ENCODE measurements around the gene GLDN. TPM values are rescaled to one million over a fixed set of nuclear protein-coding genes. Genes with fewer than 3 reads are reported as not detected.
A peak's percentile ranks its signal among the peaks of the same experiment; 100 is the strongest.

The GLDN gene
- polyA plus RNA-seq, 1 experiment, result 0.25 TPM

DNA sequence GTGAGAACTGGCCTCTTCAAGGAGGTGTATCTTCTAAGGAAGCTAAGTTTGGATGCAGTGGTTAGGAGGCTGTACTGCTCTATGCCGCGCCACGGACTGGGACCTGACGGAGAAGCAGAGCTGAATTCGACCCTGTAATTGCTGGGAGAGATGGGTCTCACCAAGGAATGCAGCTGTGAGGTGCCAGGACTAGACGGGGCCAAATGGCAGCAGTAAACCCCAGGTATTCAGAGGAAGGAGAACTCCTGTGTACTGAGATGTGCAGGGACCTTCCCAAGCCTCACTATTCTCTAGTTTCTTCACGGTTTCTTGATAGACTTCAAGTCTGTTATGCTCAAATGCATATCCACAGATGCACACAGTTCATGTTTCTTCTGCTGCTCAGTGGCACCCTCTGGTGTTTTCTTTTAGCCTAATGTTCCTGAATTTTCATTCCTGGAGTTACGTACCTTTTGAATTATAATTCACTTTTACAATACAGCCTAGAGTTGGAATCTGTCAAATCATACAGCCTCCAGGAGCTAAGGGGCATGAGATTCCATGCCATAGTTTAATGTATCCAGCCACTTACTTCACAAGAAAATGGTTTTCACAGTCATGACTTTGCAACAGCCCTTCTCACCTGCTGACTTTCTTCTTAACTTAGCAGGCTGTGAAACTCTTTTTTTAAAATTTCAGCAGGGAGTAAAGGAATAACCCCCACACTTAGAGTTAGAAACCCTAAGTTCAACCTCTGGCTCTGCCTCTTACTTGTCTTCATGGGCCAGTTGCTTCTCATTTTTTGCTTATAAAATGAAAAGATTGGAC lies 61.8 kb downstream of the GLDN start:
- Histone ChIP-seq H3K27ac (ENCODE audit: low read depth, low read length) (no peak overlapping the region), H3K27me3 (ENCODE audit: control insufficient read depth, insufficient read depth, low read length) (peaks cover 30% of the 10 kb centered on the region), H3K9me3 (ENCODE audit: control insufficient read depth, insufficient read depth, low read length) (no peaks in the 10 kb centered on the region; the same call in 1 of the 2 replicates), H3K4me3 (ENCODE audit: low read depth, low read length) (no peak overlapping the region)
- peak; percentile 8 for DNase-seq (ENCODE audit: low read depth, low spot score)
- POLR2A ChIA-PET, result no interaction called here
- TF ChIP-seq, protein P1, sequence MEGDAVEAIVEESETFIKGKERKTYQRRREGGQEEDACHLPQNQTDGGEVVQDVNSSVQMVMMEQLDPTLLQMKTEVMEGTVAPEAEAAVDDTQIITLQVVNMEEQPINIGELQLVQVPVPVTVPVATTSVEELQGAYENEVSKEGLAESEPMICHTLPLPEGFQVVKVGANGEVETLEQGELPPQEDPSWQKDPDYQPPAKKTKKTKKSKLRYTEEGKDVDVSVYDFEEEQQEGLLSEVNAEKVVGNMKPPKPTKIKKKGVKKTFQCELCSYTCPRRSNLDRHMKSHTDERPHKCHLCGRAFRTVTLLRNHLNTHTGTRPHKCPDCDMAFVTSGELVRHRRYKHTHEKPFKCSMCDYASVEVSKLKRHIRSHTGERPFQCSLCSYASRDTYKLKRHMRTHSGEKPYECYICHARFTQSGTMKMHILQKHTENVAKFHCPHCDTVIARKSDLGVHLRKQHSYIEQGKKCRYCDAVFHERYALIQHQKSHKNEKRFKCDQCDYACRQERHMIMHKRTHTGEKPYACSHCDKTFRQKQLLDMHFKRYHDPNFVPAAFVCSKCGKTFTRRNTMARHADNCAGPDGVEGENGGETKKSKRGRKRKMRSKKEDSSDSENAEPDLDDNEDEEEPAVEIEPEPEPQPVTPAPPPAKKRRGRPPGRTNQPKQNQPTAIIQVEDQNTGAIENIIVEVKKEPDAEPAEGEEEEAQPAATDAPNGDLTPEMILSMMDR (IDR thresholded peaks at IDR 0.05; ENCODE audit: low read depth, low read length), result peak; percentile 80
- CTCF ChIA-PET, result interaction anchor here (0.6 to 5.4 kb wide), 32 partner anchors 10 to 270 kb away, joined by 3 to 106 read pairs (median 6); no protein-coding TSS in a partner anchor

DNA sequence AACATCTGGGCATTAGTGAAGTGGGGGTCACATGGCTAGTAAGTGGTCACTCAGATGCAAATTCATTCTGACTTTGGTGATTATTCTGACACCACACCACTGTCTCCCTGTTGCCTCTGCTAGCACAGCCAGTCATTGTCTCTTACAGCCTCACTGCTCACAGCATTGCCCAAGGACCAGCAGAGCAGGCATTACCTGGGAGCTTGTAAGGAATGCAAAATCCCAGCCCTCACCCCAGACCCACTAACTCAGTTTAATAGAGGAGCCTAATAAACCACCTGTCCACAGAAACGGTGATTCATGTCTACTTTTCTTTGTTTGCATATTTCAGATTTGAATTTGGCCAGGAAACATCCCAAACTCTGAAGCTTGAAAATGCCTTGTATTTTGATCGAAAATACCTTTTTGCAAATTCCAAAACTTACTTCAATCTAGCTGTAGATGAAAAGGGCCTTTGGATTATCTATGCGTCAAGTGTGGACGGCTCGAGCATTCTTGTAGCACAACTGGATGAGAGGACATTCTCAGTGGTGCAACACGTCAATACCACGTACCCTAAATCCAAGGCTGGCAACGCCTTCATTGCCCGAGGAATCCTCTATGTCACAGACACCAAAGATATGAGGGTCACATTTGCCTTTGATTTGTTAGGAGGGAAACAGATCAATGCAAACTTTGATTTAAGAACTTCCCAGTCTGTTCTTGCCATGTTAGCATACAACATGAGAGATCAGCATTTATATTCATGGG lies 62.7 kb downstream of the GLDN start:
- Histone ChIP-seq H3K27me3 (ENCODE audit: control insufficient read depth, insufficient read depth, low read length) (peaks cover 22% of the 10 kb centered on the region), H3K9me3 (ENCODE audit: control insufficient read depth, insufficient read depth, low read length) (no peaks in the 10 kb centered on the region), H3K4me3 (ENCODE audit: low read depth, low read length) (no peak overlapping the region), H3K27ac (ENCODE audit: low read depth, low read length) (no peak overlapping the region)
- ChIA-PET CTCF (interaction anchor here (0.6 to 5.4 kb wide), 25 partner anchors 9 to 1669 kb away, joined by 3 to 106 read pairs (median 4); no protein-coding TSS in a partner anchor), POLR2A (no interaction called here)
- TF ChIP-seq, protein P1 (IDR thresholded peaks at IDR 0.05; ENCODE audit: low read depth, low read length), result no peak
- DNase-seq (ENCODE audit: low read depth, low spot score), result no peak

DNA sequence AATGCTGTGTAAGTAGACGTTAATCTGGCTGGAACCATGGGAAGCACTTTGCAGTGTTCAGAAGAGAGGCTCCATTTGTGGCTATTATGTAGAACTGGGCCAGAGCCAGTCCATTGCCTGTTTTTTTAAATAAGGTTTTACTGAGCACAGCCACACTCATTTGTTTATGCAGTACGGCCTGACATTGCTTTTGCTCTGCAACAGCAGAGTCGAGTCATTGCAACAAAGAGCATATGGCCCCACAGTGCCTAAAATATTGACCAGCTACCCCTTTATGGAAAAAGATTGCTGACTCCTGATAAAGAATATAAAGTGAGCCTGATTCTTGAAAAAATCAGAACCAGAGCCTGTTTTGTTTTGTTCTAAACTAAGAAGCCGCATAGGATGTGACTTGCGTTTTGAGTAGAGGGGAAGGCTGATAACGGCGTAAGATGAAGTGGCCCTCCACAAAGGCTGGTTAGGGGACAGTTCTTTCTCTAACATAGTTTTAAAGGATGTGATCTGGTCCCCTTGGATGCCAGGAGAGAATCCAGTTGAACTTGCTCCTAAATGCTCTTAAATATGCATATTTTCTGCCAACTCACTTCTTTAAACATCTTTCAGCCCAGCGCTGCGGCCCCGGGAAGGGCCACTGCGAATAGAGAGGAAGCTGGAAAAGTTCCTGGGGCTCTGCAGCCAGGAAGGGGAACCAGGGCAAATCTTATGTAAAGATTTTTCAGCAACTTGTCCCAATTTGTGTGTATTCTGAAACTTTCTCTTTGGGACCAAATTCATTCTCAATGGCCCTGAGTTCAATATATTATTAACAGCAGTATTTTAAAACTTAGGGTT lies 64.5 kb downstream of the GLDN start:
- ChIA-PET POLR2A (no interaction called here), CTCF (interaction anchor here (1.0 to 5.0 kb wide), 5 partner anchors 125 to 273 kb away, joined by 4 to 67 read pairs (median 7); no protein-coding TSS in a partner anchor)
- DNase-seq (ENCODE audit: low read depth, low spot score), result no peak

GRCh38 chr15:51414256-51414860 lies 72.9 kb downstream of the GLDN start:
- TF ChIP-seq, protein P1 (IDR thresholded peaks at IDR 0.05; ENCODE audit: low read depth, low read length), result no peak
- DNase-seq (ENCODE audit: low read depth, low spot score), result no peak
- CTCF ChIA-PET, result interaction anchor here (6.5 kb wide), 1 partner anchor 12 kb away, joined by 38 read pairs; no protein-coding TSS in a partner anchor
- Histone ChIP-seq H3K4me3 (ENCODE audit: low read depth, low read length) (no peak overlapping the region), H3K9me3 (ENCODE audit: control insufficient read depth, insufficient read depth, low read length) (no peaks in the 10 kb centered on the region), H3K27ac (ENCODE audit: low read depth, low read length) (no peak overlapping the region), H3K27me3 (ENCODE audit: control insufficient read depth, insufficient read depth, low read length) (peaks cover 10% of the 10 kb centered on the region)
- POLR2A ChIA-PET, result no interaction called here

More for the DNA sequence above, 64.5 kb downstream of the GLDN start:
- Histone ChIP-seq H3K27ac (ENCODE audit: low read depth, low read length) (no peak overlapping the region), H3K27me3 (ENCODE audit: control insufficient read depth, insufficient read depth, low read length) (peaks cover 16% of the 10 kb centered on the region), H3K9me3 (ENCODE audit: control insufficient read depth, insufficient read depth, low read length) (no peaks in the 10 kb centered on the region), H3K4me3 (ENCODE audit: low read depth, low read length) (no peak overlapping the region)
- TF ChIP-seq, protein P1 (IDR thresholded peaks at IDR 0.05; ENCODE audit: low read depth, low read length), result no peak

Measured in AG04450 (cell line).